ENCODE results near the gene EXOC3.
A peak's percentile ranks its signal among the peaks of the same experiment; 100 is the strongest.

Gene EXOC3

DNA sequence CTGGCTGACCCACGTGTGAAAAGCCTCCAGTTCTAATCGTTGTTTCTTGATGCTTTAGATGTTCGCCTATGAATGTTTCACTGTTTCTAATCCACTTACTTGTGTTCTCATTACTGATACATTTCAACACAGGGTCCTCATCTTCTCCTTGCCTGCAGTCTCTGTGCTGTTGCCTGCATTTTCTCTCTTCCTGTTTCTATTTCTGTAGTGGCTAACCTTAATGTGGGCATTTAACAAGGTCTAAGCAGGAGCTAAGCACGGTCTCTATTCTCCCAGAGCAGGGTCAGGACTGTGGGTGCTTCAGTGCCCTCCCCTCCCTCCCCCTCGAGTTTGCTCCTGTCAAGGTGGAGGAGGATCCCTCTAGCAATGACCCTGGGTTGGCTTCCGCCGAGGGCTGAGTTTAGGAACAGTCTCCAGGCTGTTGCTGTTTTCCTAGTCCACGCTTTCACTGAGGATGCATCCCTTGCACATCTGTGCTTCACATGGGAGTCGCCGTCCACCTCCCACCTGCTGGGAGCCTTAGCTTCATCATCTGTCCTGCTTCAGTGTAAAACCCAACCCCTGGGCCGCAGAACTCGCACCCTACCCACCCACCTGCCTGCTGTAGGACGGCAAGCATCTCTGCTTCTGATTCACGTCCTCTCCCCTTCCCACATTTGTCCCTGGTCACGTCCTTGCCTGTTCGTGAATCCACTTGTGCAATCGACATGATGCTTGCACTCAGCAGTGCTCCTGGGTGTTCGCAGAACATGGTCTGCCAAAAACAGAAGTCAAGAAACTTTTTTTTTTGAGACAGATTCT, 2.4 kb upstream of the EXOC3 start:
- no peak for DNase-seq

DNA sequence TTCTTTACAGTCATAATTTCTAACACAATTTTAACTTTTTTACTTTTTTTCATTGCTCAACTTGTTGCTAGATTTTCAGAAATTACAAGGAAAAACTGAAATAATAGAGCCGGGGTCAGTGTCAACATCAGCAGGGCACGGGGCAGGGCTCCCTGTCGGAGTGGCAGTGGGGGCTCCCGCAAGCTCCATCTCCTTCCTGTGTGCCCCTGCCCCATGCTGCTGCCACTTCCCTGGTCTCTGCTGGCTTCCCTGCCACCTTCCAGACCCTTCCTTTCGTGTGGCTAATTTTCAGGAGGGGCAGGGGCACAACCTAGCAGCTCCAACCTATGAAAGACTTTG, 1.0 kb upstream of the EXOC3 start:
- no peak for DNase-seq

DNA sequence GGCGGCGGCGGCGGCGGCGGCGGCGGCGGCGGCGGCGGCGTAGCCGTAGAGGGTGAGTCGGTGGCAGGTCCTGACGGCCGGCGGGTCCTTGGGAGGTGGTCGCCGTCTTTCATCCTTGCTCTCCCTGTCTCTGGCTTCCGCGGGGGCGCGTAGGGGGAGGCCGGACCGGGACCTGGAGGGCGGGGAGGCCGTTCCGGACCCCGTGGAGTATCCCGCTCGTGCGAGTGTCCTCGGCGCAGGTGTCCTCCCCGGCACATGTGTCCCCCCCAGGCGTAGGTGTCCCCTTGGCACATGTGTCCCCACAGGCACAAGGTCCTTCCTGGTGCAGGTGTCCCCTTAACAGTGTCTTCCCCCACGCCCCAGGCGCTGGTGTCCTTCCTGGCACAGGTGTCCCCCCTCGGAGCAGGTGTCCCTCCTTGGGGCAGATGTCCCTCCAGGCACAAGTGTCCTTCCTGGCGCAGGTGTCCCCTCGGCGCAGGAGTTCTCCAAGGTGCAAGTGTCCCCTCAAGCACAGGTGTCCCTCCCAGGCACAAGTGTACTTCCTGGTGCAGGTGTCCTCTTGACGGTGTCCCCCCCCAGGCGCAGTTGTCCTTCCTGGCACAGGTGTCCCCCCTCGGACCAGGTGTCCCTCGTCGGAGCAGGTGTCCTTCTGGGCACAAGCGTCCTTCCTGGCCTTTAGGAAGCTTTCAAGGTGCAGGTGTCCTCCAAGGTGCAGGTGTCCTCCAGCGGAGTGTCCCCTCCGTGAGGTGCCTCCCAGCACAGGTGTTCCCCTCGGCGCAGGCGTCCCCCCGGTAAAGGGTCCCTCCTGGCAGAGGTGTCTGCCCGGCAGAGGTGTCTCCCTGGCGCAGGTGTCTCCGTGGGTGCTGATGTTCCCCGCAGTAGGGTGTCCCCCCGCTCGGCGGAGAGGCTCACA, 519 bp downstream of the EXOC3 start:
- peak; percentile 34 to 45 for DNase-seq

DNA sequence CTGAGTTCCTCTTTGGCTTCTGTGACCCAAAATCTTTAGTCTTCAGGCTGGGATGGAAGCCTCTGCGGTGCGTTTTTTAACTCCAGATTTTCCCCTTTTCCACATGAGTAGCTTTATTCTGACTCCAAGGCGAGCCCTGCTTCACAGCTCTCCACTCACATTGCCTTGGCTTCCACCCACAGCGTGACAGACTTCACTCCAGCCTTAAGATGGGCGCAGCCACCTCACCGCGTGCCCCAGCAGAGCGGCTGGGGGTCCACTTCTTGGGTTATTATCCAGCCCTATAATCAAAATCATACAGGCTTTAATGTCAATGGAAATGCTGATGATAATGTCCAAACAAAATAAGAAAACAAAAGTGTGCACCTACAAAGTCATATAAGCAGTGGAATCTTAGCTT, 1.2 kb downstream of the EXOC3 start:
- no peak for DNase-seq

DNA sequence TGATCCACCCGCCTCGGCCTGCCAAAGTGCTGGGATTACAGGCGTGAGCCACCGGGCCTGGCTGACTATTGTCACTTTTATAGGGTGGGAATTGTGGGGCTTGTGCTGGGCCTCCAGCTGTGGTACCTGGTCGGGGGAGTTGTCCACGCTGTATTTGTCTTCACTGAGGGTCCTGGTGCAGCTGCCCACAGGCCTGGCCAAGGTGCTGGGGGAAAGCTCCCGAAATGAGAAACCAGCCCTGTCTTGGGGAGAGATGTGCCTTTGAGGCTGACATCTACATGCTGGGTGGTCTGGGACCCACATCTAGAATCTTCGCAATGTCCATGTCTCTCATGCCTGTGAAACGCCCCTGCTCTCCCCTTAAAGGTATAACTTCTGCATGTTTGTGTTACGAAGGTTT, 2.6 kb downstream of the EXOC3 start:
- no peak for DNase-seq

DNA sequence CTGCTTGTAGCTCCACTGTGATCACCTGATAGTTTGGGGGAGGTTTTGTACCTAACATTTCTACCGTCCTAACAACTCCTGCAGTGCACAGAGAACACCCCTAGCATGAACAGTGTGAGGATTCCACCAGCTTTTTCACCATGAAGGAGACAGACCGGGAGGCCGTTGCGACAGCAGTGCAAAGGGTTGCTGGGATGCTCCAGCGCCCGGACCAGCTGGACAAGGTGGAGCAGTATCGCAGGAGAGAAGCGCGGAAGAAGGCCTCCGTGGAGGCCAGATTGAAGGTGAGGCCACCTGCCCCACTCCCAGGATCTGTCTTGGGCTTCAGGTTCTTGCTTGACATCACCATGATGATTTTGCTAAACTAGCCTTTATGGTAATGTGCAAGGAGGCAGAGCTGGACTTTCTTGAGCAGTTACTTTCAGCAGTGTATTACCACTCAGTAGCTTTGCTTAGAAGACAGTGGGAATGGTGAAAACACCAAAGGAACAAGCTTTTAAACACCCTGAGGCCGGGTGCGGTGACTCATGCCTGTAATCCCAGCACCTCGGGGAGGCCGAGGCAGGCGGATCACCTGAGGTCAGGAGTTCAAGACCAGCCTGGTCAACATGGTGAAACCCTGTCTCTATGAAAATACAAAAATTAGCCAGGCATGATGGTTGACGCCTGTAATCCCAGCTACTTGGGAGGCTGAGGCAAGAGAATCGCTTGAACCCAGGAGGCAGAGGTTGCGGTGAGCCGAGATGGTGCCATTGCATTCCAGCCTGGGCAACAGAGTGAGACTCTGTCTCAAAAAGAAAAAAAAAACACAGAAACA, 3.3 kb downstream of the EXOC3 start:
- DNase-seq = no peak

DNA sequence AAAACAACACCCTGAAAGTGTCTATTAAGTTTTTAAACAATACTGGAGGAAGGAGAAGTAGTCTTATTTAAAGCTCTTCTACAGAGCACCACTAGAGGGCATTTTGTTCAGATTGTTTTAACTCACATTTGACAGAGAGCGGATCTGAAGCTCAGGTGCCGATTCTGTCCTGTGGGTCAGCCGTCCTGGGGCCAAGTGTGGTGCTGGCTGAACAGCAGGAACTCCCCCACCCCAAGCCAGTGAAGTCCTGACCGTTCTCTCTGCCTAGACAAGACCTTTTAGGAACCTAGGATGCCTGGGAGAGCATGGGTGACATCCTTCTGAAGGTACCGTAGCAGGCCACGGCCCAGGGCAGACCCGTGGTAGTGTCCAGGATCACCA, 3.9 kb downstream of the EXOC3 start:
- DNase-seq = no peak

DNA sequence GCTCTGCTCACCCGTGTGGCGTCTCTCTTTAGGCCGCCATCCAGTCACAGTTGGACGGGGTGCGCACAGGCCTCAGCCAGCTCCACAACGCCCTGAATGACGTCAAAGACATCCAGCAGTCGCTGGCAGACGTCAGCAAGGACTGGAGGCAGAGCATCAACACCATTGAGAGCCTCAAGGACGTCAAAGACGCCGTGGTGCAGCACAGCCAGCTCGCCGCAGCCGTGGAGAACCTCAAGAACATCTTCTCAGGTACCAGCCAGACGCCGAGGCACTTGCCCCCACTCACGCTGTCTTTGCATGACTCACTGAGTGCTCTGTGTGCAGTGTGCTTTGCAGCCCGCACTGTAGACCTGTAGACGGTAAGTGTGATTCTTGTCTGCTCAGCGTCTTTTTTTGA, 4.5 kb downstream of the EXOC3 start:
- no peak for DNase-seq

DNA sequence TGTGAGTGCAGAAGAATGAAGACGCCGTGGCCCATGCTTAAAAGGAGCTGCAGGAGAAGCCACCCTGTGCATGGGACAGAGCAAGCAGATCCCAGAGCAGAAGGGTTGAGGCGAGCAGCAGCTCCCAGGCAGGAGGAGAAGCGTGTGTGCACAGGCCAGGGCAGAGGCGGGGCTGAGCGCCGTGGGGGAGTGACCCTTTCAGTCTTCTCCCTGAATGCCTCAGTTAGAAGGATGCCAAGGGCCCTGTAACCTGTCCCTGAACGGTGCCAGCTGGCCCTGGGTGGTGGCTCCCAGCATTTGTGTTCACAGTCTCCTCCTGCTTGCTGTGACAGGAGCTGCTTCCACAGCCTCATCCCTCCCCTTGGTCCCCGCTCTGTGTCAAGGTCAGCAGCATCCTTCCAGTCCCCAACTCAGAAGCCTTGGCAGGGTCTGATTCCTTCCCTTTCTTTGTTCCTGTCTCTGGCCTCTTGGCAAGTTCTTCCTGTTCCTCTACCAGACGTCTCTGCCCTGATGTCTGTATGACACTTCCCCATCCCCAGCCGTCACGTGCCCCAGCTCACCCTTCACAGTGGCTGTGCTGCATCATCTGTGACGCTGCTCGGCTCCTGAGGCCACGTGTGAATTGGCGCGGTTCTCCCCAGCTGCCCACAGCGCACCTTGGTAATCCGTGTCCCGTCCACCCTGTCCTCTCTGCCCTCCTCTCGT, 5.2 kb downstream of the EXOC3 start:
- no peak for DNase-seq

DNA sequence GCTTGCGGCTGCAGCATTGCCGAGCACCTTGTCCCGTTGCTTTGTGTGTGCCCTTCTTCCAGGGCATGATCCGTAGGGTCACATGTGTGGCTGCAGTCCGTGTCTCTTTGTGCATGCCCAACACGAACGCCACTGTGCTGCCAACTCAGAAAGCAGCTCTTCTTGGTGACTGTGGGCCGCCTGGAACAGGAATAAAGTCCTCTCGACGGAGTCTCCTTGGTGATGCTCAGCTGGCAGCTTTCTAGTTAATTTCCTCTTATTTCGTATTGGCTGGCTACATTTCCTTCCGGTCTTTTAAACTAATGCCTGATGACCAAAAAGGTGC, 5.8 kb downstream of the EXOC3 start:
- no peak for DNase-seq

DNA sequence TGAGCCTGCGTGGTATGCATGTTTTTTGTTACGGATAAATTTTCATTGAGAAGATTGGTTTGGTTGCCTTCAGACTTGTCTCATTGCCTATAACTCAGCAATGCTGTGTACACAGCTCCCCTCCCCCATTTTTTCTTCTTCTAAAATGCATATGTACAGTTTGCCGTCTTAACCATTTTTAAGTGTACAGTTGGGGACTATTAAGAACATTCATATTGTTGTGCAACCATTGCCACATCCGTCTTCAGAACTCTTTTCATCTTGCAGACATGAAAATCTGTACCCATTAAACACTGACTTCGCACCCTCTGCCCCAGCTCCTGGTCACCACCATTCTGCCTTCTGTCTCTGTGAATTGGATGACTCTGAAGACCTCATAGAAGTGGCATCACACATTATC, 6.2 kb downstream of the EXOC3 start:
- DNase-seq = no peak

DNA sequence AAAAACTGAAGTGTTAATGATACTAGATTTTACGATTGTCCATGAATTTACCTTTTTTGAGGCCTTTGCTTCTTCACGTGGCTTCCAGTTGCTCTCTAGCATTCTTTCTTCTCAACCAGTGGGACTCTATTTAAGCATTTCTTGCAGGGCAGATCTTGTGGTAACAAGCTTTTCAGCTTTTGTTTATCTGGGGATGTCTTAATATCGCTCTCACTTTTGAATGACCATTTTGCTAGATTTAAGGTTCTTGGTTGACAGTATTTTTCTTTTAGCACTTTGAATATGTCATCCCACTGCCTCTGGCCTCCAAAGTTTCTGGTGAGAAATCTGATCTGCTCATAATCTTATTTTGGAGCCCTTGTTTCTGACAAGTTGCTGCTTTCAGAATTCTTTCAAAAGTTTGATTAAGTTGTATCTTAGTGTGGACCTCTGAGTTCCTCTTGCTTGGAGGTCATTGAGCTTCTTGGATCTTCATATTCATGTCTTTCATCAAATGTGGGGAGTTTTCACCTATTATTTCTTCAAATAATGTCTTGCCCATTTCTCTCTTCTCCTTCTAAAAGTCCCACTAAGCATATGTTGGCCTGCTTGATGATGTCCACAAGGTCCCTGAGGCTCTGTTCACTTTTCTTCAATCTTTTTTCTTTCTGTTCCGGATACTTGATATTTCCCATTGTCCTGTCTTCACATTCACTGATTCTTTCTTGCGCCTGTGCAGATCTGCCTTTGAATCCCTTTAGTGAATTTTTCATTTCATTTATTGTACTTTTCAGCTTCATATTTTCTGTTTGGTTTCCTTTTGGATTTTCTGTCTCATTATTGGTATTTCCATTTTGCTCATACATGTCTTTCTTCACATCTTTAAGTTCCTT, 8.8 kb downstream of the EXOC3 start:
- no peak for DNase-seq

DNA sequence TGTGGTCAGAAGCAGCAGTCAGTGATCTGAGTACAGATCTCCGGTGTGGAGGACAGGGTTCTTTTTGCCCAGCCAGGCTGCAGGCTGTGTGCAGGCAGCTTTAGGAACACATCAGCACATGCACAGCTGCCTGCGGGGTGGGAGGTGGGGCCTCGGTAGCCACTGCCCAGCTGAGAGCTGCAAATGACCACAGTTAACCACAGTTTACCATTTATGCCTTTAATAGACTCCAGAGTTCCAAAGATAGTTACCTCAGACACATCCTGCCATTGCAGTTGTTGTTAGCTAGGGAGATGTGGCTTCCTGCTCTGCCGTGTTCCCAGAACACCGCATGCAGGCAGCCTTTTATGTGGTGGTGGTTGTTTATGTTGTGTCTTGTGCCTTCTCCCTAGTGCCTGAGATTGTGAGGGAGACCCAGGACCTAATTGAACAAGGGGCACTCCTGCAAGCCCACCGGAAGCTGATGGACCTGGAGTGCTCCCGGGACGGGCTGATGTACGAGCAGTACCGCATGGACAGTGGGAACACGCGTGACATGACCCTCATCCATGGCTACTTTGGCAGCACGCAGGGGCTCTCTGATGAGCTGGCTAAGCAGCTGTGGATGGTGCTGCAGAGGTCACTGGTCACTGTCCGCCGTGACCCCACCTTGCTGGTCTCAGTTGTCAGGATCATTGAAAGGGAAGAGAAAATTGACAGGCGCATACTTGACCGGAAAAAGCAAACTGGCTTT, 10.2 kb downstream of the EXOC3 start:
- DNase-seq = no peak

DNA sequence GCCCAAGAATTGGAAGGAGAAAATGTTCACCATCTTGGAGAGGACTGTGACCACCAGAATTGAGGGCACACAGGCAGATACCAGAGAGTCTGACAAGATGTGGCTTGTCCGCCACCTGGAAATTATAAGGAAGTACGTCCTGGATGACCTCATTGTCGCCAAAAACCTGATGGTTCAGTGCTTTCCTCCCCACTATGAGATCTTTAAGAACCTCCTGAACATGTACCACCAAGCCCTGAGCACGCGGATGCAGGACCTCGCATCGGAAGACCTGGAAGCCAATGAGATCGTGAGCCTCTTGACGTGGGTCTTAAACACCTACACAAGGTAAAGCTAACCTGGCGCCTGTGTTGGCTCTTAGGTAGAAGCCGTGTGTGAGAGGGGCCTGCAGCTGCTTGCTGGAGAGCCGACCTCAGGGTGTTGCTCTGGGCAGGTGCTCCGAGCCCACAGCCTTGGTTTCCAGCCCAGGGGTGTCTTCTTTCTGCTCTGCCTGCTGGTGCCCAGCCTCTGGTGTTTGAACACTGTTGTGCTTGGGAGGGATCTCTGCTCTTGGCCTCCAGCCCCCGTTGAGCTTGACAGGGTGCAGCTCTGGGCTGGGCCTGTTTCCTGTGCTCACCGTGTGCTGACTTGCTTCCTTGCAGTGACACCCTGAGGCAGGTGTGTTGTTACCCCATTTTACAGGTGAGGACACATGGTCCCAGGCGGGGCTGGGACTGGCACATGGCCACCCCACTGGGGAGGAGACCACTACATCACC, 10.9 kb downstream of the EXOC3 start:
- no peak for DNase-seq

DNA sequence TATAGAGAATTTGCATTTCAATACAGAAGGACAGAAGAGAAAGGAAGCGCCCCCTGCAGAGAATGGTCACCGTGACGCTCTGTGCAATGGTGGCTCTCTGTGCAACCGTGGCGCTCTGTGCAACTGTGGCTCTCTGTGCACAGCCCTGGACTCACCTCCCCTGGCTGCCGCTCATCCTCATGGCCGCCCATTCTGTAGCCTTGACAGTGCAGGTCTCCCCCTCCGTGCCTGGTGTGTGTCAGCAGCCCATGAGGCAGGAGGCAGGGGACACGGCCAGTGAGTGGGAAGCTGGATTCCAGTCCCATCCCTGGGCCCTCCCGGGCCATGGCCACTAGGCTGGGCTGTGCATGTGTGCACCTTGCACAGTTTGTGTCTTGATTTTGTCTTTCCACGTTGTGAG, 12.0 kb downstream of the EXOC3 start:
- no peak for DNase-seq

DNA sequence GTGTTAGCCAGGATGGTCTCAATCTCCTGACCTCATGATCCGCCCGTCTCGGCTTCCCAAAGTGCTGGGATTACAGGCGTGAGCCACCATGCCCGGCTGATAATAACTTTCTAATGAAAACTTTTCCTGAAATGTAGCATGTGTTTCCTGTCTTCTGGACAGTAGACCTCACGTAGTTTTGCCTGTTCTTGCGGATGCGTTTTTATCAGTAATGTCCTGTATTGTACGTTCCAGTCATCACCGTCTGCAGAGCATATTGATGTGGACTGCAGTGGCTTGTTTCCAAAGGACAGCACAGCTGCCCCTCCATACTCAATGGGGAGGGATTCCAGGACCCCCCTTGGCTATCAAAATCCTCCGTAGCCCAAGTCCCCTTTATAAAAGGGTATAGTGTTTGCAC, 12.8 kb downstream of the EXOC3 start:
- DNase-seq = no peak

DNA sequence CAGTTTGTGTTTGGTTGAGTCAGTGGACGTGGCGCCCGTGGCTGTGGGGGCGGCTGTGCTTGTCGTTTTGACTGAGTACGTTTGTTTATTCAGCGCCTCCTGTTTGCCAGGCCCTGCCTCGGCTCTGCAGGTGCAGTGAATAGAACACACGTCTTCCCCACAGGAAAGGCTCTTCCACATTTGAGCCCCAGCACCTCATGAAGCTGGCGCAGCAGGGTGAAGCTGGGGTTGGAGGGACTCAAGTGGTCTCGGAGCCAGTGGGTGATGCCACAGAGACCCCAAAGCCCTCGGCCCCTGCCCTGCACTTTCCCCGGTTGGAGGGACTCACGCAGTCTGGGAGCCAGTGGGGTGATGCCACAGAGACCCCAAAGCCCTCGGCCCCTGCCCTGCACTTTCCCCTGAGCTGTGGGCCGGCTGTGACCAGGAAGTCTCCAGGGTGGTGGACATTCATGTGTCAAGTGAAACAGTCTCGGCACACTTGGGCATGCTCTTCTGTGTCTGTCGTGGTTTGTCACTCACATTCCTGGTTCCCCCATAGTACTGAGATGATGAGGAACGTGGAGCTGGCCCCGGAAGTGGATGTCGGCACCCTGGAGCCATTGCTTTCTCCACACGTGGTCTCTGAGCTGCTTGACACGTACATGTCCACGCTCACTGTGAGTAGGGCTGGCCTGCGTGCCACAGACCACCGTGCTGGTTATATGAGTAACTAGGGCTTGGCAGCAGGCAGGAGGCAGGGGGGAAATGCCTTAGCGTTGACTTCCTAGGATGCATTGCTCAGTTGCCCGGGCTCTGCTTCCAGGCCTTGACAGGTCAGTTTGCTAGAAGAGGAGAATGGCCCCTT, 13.6 kb downstream of the EXOC3 start:
- no peak for DNase-seq

DNA sequence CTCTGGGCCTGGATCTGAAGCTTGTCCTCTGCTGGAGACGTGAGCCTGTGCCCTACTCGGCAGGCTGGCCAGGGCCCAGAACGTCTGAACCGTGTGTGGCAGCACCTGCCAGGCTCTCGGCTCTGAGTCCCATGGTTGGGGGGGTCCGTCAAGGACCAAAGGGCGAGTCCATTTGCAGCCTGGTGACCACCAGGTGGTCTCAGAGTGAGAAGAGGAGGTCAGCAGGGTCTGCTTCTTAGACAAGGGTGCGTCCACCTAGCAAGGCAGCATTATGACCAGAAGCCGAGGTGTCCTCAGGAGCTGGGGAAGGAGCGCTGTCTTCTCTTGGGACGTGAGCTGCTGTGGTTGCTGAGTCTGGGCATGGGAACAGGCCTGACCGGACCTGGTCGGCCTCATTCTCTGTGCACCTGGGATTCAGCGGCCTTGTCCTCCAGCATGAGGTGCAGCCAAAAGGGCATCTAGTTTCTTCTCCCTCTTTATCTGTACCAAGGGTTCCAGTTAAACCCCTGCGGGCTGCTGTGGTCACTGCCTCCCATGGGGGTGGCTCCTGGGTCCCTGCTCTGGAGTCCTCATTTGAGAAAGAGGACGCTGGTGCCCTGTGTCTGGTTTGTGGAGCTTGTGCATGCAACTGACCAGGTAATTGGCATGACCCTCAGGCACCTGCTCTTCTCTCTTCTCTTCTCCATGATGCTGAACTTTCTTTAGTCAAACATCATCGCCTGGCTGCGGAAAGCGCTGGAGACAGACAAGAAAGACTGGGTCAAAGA, 14.4 kb downstream of the EXOC3 start:
- DNase-seq = no peak

Measured in activated CD4-positive, alpha-beta T cell treated with anti-CD3 and anti-CD28 coated beads, Interleukin-2, amount 50 U/mL, for 48 hours (primary cell).